GM19240 (cell line): Measurements from ENCODE around the gene TTC23L.

ENCODE experiments used
- DNase-seq: peaks from one replicate; pipeline ENCODE4 v3.0.0; 2011; ENCODE audit warnings: low spot score; ENCODE audit not compliant: insufficient read length

Gene TTC23L

GRCh38 chr5:34833090-34833489, 5.9 kb upstream of the TTC23L start:
- DNase-seq, result no peak

GRCh38 chr5:34833976-34834793, 4.8 kb upstream of the TTC23L start:
- DNase-seq, result no peak

- DNase-seq, result no peak
Observed at GRCh38 chr5:34834794-34835089, 4.2 kb upstream of the TTC23L start.

- no peak for DNase-seq
Observed at GRCh38 chr5:34835664-34836063, 3.3 kb upstream of the TTC23L start.

- no peak for DNase-seq
Observed at GRCh38 chr5:34841816-34842215, 2.9 kb downstream of the TTC23L start.

GRCh38 chr5:34842554-34842953, 3.6 kb downstream of the TTC23L start:
- DNase-seq, result no peak

- DNase-seq, result no peak
Observed at GRCh38 chr5:34843497-34843896, 4.5 kb downstream of the TTC23L start.

GRCh38 chr5:34844106-34844505, 5.1 kb downstream of the TTC23L start:
- DNase-seq, result no peak

- no peak for DNase-seq
Observed at GRCh38 chr5:34844999-34845398, 6.0 kb downstream of the TTC23L start.

GRCh38 chr5:34847056-34847455, 8.1 kb downstream of the TTC23L start:
- DNase-seq, result no peak

- no peak for DNase-seq
Observed at GRCh38 chr5:34847552-34847951, 8.6 kb downstream of the TTC23L start.

- no peak for DNase-seq
Observed at GRCh38 chr5:34848230-34848629, 9.3 kb downstream of the TTC23L start.

- DNase-seq, result no peak
Observed at GRCh38 chr5:34849253-34849652, 10.3 kb downstream of the TTC23L start.

GRCh38 chr5:34854459-34855174, 15.7 kb downstream of the TTC23L start:
- DNase-seq, result peak; percentile 33

GRCh38 chr5:34857161-34857560, 18.2 kb downstream of the TTC23L start:
- no peak for DNase-seq

GRCh38 chr5:34857894-34858293, 18.9 kb downstream of the TTC23L start:
- no peak for DNase-seq

GRCh38 chr5:34858790-34859189, 19.8 kb downstream of the TTC23L start:
- DNase-seq, result no peak

- no peak for DNase-seq
Observed at GRCh38 chr5:34859253-34859652, 20.3 kb downstream of the TTC23L start.

GRCh38 chr5:34863946-34864345, 25.0 kb downstream of the TTC23L start:
- no peak for DNase-seq

GRCh38 chr5:34865091-34865490, 26.1 kb downstream of the TTC23L start:
- DNase-seq, result no peak

- DNase-seq, result no peak
Observed at GRCh38 chr5:34866989-34867471, 28.1 kb downstream of the TTC23L start.

GRCh38 chr5:34867660-34868059, 28.7 kb downstream of the TTC23L start:
- DNase-seq, result no peak

- no peak for DNase-seq
Observed at GRCh38 chr5:34868791-34869190, 29.8 kb downstream of the TTC23L start.
